Measurements from ENCODE around the gene BRD4. TPM values are rescaled to one million over a fixed set of nuclear protein-coding genes. Genes with fewer than 3 reads are reported as not detected.

Gene BRD4
- total and polyA plus RNA-seq, 2 of the 13 experiments (the other 11 are each of a cell fraction or from before 2014, with no cell fraction given): 10.5 to 11.4 TPM

DNA sequence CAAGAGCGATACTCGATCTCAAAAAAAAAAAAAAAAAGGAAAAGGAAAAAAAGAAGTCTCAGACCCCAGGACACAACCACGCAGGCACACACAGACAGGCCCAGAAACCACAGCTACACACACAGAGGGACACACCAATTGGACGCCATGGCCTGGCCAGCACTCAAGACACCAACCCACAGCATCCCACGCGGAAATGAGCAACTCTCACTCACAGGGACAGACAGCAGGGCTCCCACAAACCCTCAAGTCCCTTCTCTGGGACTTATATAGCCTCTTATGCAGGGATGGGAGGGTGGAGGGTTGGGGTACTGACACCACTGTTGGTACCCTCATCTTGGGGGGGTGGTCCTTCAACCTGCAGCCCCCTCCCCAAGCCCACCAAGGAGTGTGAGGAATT lies 137.4 kb downstream of the BRD4 start (continued):
- TF ChIP-seq NFIB (CRISPR knock-in tag; IDR thresholded peaks at IDR 0.05; ENCODE audit: borderline replicate concordance) (no peak), SNAPC5 (CRISPR knock-in tag; IDR thresholded peaks at IDR 0.05; ENCODE audit: borderline replicate concordance) (no peak)

DNA sequence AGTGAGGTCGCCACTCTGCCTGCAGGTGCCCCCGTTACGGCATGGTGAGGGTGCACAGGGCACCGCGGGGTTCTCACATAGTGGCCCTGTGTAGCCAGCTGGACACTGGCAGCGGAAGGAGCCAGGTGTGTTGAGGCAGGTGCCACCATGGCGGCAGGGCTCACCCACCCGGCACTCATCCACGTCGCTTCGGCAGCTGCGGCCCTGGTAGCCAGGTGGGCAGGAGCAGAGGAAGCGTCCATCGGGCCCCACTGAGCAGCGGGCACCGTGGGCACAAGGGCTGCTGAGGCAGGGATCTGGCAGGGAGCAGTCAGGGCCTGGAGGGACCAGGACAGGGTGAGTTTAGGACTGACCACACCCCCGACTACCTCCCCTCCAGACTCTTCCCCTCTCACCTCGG lies 140.4 kb downstream of the BRD4 start:
- no TSS peak for BruUV-seq (replicated peaks)
- DNase-seq (ENCODE audit: low spot score) (no peak), ATAC-seq (no peak), FAIRE-seq (no peak)
- H3K4me1 ChIP-seq (ENCODE audit: insufficient read depth, low read length): no peaks in the 10 kb centered on the region
- H3K9me3 ChIP-seq (ENCODE audit: low read length): no peaks in the 10 kb centered on the region
- 78% methylated on average over 14 of the region's 18 CpGs for WGBS (ENCODE audit: low lambda C conversion rate)
- H3K4me3 ChIP-seq (replicated peaks in 1 of 3; ENCODE audit: insufficient read depth in 1 of 3, low read depth in 2 of 3, low read length in 3 of 3): no peak overlapping the region
- ChIA-PET CTCF (ENCODE audit: low intra/inter-chr PET ratio, low total read pairs) (no interaction called here), POLR2A (no interaction called here)
- no peak overlapping the region for H2AFZ ChIP-seq (ENCODE audit: low read length)
- TF ChIP-seq, protein P1, sequence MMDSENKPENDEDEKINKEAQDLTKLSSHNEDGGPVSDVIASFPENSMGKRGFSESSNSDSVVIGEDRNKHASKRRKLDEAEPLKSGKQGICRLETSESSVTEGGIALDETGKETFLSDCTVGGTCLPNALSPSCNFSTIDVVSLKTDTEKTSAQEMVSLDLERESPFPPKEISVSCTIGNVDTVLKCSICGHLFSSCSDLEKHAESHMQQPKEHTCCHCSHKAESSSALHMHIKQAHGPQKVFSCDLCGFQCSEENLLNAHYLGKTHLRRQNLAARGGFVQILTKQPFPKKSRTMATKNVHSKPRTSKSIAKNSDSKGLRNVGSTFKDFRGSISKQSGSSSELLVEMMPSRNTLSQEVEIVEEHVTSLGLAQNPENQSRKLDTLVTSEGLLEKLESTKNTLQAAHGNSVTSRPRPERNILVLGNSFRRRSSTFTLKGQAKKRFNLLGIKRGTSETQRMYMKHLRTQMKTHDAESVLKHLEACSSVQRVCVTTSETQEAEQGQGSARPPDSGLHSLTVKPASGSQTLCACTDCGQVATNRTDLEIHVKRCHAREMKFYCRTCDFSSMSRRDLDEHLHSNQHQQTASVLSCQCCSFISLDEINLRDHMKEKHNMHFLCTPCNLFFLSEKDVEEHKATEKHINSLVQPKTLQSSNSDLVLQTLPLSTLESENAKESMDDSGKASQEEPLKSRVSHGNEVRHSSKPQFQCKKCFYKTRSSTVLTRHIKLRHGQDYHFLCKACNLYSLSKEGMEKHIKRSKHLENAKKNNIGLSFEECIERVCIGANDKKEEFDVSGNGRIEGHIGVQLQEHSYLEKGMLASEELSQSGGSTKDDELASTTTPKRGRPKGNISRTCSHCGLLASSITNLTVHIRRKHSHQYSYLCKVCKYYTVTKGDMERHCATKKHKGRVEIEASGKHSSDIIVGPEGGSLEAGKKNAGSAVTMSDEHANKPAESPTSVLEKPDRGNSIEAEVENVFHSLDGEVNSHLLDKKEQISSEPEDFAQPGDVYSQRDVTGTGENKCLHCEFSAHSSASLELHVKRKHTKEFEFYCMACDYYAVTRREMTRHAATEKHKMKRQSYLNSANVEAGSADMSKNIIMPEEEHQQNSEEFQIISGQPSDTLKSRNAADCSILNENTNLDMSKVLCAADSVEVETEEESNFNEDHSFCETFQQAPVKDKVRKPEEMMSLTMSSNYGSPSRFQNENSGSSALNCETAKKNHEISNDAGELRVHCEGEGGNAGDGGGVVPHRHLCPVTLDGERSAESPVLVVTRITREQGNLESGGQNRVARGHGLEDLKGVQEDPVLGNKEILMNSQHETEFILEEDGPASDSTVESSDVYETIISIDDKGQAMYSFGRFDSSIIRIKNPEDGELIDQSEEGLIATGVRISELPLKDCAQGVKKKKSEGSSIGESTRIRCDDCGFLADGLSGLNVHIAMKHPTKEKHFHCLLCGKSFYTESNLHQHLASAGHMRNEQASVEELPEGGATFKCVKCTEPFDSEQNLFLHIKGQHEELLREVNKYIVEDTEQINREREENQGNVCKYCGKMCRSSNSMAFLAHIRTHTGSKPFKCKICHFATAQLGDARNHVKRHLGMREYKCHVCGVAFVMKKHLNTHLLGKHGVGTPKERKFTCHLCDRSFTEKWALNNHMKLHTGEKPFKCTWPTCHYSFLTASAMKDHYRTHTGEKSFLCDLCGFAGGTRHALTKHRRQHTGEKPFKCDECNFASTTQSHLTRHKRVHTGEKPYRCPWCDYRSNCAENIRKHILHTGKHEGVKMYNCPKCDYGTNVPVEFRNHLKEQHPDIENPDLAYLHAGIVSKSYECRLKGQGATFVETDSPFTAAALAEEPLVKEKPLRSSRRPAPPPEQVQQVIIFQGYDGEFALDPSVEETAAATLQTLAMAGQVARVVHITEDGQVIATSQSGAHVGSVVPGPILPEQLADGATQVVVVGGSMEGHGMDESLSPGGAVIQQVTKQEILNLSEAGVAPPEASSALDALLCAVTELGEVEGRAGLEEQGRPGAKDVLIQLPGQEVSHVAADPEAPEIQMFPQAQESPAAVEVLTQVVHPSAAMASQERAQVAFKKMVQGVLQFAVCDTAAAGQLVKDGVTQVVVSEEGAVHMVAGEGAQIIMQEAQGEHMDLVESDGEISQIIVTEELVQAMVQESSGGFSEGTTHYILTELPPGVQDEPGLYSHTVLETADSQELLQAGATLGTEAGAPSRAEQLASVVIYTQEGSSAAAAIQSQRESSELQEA (CRISPR knock-in tag; IDR thresholded peaks at IDR 0.05; ENCODE audit: not compliant biosample characterization): no peak
- TF ChIP-seq ZNF839 (CRISPR knock-in tag; IDR thresholded peaks at IDR 0.05; ENCODE audit: borderline replicate concordance): no peak
- no peak for TF ChIP-seq ZNF331 (CRISPR knock-in tag; IDR thresholded peaks at IDR 0.05)
- no peak overlapping the region for H3K9ac ChIP-seq (ENCODE audit: insufficient read depth, low read depth, low read length)
- intact Hi-C loops (cut with micrococcal nuclease; ENCODE audit: unreplicated experiment) (no loop called here), in situ Hi-C loops (cut with HindIII; ENCODE audit: extremely low pct_ligation_motif_present, low pct_unique_long_range_greater_than_20kb) (no loop called here)
- H3K79me2 ChIP-seq (ENCODE audit: insufficient read depth, low read length): no peaks in the 10 kb centered on the region
- no peak overlapping the region for H3K4me2 ChIP-seq (ENCODE audit: low read depth, low read length)
- H3K36me3 ChIP-seq (replicated peaks in 1 of 2; ENCODE audit: control insufficient read depth in 1 of 2, insufficient read depth in 2 of 2, low read length in 2 of 2): no peaks in the 10 kb centered on the region
- no peaks in the 10 kb centered on the region for H4K20me1 ChIP-seq (ENCODE audit: insufficient read depth, low read length)
- no peak overlapping the region for H3K27ac ChIP-seq (ENCODE audit: extremely low read length, insufficient read depth, low read length)
- peaks cover 0 to 14% of the 10 kb centered on the region in 2 experiments; a peak in 3 of 5 replicates for H3K27me3 ChIP-seq (ENCODE audit: control insufficient read depth in 1 of 2, insufficient read depth in 2 of 2, low read length in 2 of 2)
